ENCODE measurements around the gene ZNF385B. TPM values are rescaled to one million over a fixed set of nuclear protein-coding genes. Genes with fewer than 3 reads are reported as not detected.

The ZNF385B gene
- total RNA-seq, 1 donor, result 1.1 TPM

DNA sequence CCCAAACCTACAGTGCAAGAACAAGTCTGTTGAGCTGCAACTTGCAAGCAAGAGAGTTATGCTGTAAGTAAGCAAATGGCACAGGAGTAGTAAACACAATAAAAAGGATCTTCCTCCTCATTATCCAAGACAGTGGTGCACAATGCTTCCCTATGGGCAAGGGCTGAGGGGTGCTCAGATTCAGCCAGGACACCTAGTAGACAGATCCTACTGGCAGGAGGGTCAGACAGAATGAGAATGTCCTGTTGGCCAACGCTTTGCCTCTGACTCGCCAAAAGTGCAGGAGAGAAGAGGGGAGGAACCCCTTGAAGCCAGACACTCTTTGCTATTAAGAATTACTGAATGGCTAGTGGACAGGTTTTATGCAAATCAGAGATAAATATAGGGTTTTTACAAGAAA, 316.4 kb downstream of the ZNF385B start:
- Histone ChIP-seq H3K27ac (ENCODE audit: low read depth, low read length) (no peak overlapping the region), H3K27me3 (ENCODE audit: insufficient read depth, low read length) (no peaks in the 10 kb centered on the region), H3K4me3 (ENCODE audit: insufficient read depth, low read length) (no peak overlapping the region), H3K9me3 (ENCODE audit: low read depth, low read length) (no peaks in the 10 kb centered on the region), H3K4me1 (ENCODE audit: insufficient read depth, low read length) (peaks cover 6% of the 10 kb centered on the region), H3K4me2 (ENCODE audit: insufficient read depth, low read length) (no peak overlapping the region), H3K79me2 (ENCODE audit: insufficient read depth, low read length) (no peaks in the 10 kb centered on the region), H2AFZ (ENCODE audit: low read length) (no peak overlapping the region), H4K20me1 (ENCODE audit: insufficient read depth, low read length) (no peaks in the 10 kb centered on the region), H3K36me3 (ENCODE audit: insufficient read depth, low read length) (no peaks in the 10 kb centered on the region)
- TF ChIP-seq, protein P1, sequence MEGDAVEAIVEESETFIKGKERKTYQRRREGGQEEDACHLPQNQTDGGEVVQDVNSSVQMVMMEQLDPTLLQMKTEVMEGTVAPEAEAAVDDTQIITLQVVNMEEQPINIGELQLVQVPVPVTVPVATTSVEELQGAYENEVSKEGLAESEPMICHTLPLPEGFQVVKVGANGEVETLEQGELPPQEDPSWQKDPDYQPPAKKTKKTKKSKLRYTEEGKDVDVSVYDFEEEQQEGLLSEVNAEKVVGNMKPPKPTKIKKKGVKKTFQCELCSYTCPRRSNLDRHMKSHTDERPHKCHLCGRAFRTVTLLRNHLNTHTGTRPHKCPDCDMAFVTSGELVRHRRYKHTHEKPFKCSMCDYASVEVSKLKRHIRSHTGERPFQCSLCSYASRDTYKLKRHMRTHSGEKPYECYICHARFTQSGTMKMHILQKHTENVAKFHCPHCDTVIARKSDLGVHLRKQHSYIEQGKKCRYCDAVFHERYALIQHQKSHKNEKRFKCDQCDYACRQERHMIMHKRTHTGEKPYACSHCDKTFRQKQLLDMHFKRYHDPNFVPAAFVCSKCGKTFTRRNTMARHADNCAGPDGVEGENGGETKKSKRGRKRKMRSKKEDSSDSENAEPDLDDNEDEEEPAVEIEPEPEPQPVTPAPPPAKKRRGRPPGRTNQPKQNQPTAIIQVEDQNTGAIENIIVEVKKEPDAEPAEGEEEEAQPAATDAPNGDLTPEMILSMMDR (IDR thresholded peaks at IDR 0.05; ENCODE audit: extremely low read depth, low read depth, low read length), result no peak
- DNase-seq (ENCODE audit: insufficient read length, low spot score, missing footprints), result no peak

DNA sequence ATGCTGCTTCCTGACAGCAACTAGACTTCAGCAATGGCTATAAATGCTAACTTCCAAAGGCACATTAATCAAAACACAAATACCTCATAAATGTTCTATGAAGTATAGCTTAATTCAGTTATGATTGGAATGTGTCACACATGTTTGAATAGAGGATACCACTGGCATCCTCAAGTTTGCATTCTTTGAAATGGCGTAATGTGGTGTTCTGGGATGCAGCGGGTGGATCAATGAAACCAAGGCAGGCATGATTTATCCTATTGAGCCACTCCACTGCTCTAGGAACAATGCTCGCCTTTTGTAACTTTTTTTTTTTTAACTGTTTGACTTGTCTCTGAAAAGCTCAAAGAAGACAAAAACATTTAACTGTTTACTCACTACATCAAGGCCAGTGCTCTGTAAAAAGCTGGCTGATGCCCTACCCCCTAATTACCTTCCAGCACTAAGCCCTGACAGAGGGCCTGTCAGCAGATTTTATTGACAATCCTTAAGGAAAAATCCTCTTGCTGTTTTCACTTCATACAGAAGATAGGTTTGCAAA, 318.0 kb downstream of the ZNF385B start:
- Histone ChIP-seq H3K4me1 (ENCODE audit: insufficient read depth, low read length) (peaks cover 10% of the 10 kb centered on the region), H3K4me3 (ENCODE audit: insufficient read depth, low read length) (no peak overlapping the region), H3K9me3 (ENCODE audit: low read depth, low read length) (no peaks in the 10 kb centered on the region), H3K36me3 (ENCODE audit: insufficient read depth, low read length) (no peaks in the 10 kb centered on the region), H3K27ac (ENCODE audit: low read depth, low read length) (no peak overlapping the region), H3K79me2 (ENCODE audit: insufficient read depth, low read length) (no peaks in the 10 kb centered on the region), H4K20me1 (ENCODE audit: insufficient read depth, low read length) (no peaks in the 10 kb centered on the region), H2AFZ (ENCODE audit: low read length) (no peak overlapping the region), H3K27me3 (ENCODE audit: insufficient read depth, low read length) (no peaks in the 10 kb centered on the region), H3K4me2 (ENCODE audit: insufficient read depth, low read length) (no peak overlapping the region)
- TF ChIP-seq, protein P1 (IDR thresholded peaks at IDR 0.05; ENCODE audit: extremely low read depth, low read depth, low read length), result no peak
- no peak for DNase-seq (ENCODE audit: insufficient read length, low spot score, missing footprints)

DNA sequence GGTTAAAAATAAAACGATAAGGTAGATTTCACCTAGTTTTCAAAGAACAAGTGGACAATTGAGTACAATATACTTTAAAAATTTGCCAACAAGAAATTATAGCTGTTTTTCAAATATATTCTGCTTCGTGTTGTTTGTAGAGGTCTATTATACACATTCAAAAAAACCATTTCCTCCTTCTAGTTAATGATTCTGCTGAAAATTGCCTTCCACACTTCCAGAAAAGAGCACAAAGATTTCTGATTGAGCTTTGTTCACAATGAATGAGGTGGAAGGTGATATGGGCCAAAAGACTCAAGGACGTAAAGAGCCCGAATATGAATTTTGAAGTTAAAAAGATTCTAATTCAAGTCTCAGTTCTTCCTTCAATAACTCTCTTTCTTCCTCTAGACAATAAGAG, 319.8 kb downstream of the ZNF385B start:
- TF ChIP-seq, protein P1 (IDR thresholded peaks at IDR 0.05; ENCODE audit: extremely low read depth, low read depth, low read length), result no peak
- H3K4me3 ChIP-seq (ENCODE audit: insufficient read depth, low read length), result no peak overlapping the region
- peaks cover 17% of the 10 kb centered on the region for H3K4me1 ChIP-seq (ENCODE audit: insufficient read depth, low read length)
- no peak for DNase-seq (ENCODE audit: insufficient read length, low spot score, missing footprints)
- no peak overlapping the region for H3K4me2 ChIP-seq (ENCODE audit: insufficient read depth, low read length)
- H3K27me3 ChIP-seq (ENCODE audit: insufficient read depth, low read length), result no peaks in the 10 kb centered on the region
- no peaks in the 10 kb centered on the region for H3K36me3 ChIP-seq (ENCODE audit: insufficient read depth, low read length)
- H3K79me2 ChIP-seq (ENCODE audit: insufficient read depth, low read length), result no peaks in the 10 kb centered on the region
- no peak overlapping the region for H3K27ac ChIP-seq (ENCODE audit: low read depth, low read length)
- H2AFZ ChIP-seq (ENCODE audit: low read length), result no peak overlapping the region
- H4K20me1 ChIP-seq (ENCODE audit: insufficient read depth, low read length), result no peaks in the 10 kb centered on the region
- H3K9me3 ChIP-seq (ENCODE audit: low read depth, low read length), result no peaks in the 10 kb centered on the region

DNA sequence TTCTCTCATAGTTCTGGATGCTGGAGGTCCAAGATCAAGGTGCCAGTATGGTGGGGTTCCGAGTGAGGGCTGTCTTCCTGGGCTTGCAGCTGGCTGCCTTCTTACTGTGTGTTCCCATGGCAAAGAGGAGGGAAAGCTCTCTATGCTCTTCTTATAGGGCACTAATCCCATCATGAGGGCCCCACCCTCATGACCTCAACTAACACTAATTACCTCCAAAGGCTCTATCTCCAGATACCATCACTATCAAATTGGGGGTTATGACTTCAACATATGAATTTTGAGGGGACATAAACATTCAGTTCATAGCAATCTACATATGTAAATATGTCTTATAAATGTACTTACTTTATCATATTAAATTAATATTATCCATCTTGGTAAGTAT, 322.3 kb downstream of the ZNF385B start:
- Histone ChIP-seq H3K79me2 (ENCODE audit: insufficient read depth, low read length) (no peaks in the 10 kb centered on the region), H3K27ac (ENCODE audit: low read depth, low read length) (no peak overlapping the region), H3K4me2 (ENCODE audit: insufficient read depth, low read length) (no peak overlapping the region), H3K27me3 (ENCODE audit: insufficient read depth, low read length) (no peaks in the 10 kb centered on the region), H4K20me1 (ENCODE audit: insufficient read depth, low read length) (no peaks in the 10 kb centered on the region), H3K4me1 (ENCODE audit: insufficient read depth, low read length) (peaks cover 21% of the 10 kb centered on the region), H3K4me3 (ENCODE audit: insufficient read depth, low read length) (no peak overlapping the region), H3K9me3 (ENCODE audit: low read depth, low read length) (no peaks in the 10 kb centered on the region), H3K36me3 (ENCODE audit: insufficient read depth, low read length) (no peaks in the 10 kb centered on the region), H2AFZ (ENCODE audit: low read length) (no peak overlapping the region)
- DNase-seq (ENCODE audit: insufficient read length, low spot score, missing footprints), result no peak
- TF ChIP-seq, protein P1 (IDR thresholded peaks at IDR 0.05; ENCODE audit: extremely low read depth, low read depth, low read length), result no peak

Measured in osteoblast (primary cell).